HepG2 (cell line): ENCODE measurements around the gene DUSP7. TPM values are rescaled to one million over a fixed set of nuclear protein-coding genes. Genes with fewer than 3 reads are reported as not detected.
A peak's percentile ranks its signal among the peaks of the same experiment; 100 is the strongest.

Source experiments
- CBX5 ChIP-seq: sonication (generic); formaldehyde crosslinking; IDR thresholded peaks from 2 replicates; pipeline ENCODE4 v1.4.0; 2020; ENCODE audit warnings: missing genetic modification reagents, borderline replicate concordance
- EED ChIP-seq: sonication (generic); formaldehyde crosslinking; IDR thresholded peaks from 2 replicates; pipeline ENCODE4 v1.5.0; 2020; ENCODE audit warnings: mild to moderate bottlenecking, missing genetic modification reagents
- ELK4 ChIP-seq: sonication (generic); formaldehyde crosslinking; IDR thresholded peaks from 2 replicates; pipeline ENCODE4 v1.9.0; 2021; ENCODE audit warnings: missing genetic modification reagents, borderline replicate concordance
- HIVEP1 ChIP-seq: sonication (generic); formaldehyde crosslinking; IDR thresholded peaks from 2 replicates; pipeline ENCODE4 v1.4.0; 2020; ENCODE audit warnings: mild to moderate bottlenecking, missing genetic modification reagents
- HNRNPK ChIP-seq: fragments of 200-400 bp; formaldehyde crosslinking; IDR thresholded peaks from 2 replicates; pipeline ENCODE4 v1.6.1; 2018; ENCODE audit warnings: low read length, low read depth, moderate library complexity, mild to moderate bottlenecking; ENCODE audit not compliant: poor library complexity, severe bottlenecking
- KDM3A ChIP-seq: IDR thresholded peaks from 2 replicates; pipeline ENCODE4 v1.6.1; 2018; ENCODE audit warnings: low read depth, missing compliant biosample characterization
- MEIS2 ChIP-seq: sonication (generic); formaldehyde crosslinking; IDR thresholded peaks from 2 replicates; pipeline ENCODE4 v1.9.0; 2021; ENCODE audit warnings: mild to moderate bottlenecking, missing genetic modification reagents
- NAIF1 ChIP-seq: sonication (generic); formaldehyde crosslinking; IDR thresholded peaks from 2 replicates; pipeline ENCODE4 v1.5.0; 2020; ENCODE audit warnings: mild to moderate bottlenecking, missing genetic modification reagents, borderline replicate concordance
- NFYC ChIP-seq: IDR thresholded peaks from 2 replicates; pipeline ENCODE4 v1.6.1; 2016; ENCODE audit warnings: missing genetic modification reagents, missing compliant biosample characterization
- RELA ChIP-seq: sonication (generic); formaldehyde crosslinking; IDR thresholded peaks from 2 replicates; pipeline ENCODE4 v1.4.0; 2020; ENCODE audit warnings: missing genetic modification reagents
- SALL2 ChIP-seq: sonication (generic); formaldehyde crosslinking; IDR thresholded peaks from 2 replicates; pipeline ENCODE4 v1.8.1; 2023; ENCODE audit warnings: mild to moderate bottlenecking, missing genetic modification reagents, inconsistent platforms
- SMAD1 ChIP-seq: sonication (generic); formaldehyde crosslinking; IDR thresholded peaks from 2 replicates; pipeline ENCODE4 v1.4.0; 2020; ENCODE audit warnings: missing genetic modification reagents, low read depth, mild to moderate bottlenecking, borderline replicate concordance
- SOX6 ChIP-seq, 2 experiments: fragments of 450-650 bp in 1 of 2; sonication (generic) in 1 of 2; formaldehyde crosslinking in 1 of 2; IDR thresholded peaks; 2 replicates each; pipeline versions ENCODE4 v1.4.0 to v1.6.1; 2017 to 2020; ENCODE audit warnings: antibody characterized with exemption in 1 of 2, mild to moderate bottlenecking in 1 of 2, missing genetic modification reagents in 1 of 2
- ZFX ChIP-seq: sonication (generic); formaldehyde crosslinking; IDR thresholded peaks from 2 replicates; pipeline ENCODE4 v1.4.0; 2020; ENCODE audit warnings: mild to moderate bottlenecking, low read depth, missing genetic modification reagents, moderate library complexity
- ZNF17 ChIP-seq: sonication (generic); formaldehyde crosslinking; IDR thresholded peaks from 2 replicates; pipeline ENCODE4 v1.5.0; 2020; ENCODE audit warnings: mild to moderate bottlenecking, missing genetic modification reagents
- ZNF451 ChIP-seq: sonication (generic); formaldehyde crosslinking; IDR thresholded peaks from 2 replicates; pipeline ENCODE4 v1.5.0; 2020; ENCODE audit warnings: mild to moderate bottlenecking, missing genetic modification reagents
- ZNF639 ChIP-seq: conservative IDR thresholded peaks from 2 replicates; pipeline ENCODE4 v1.6.1; 2018; ENCODE audit warnings: missing genetic modification reagents
- polyA plus RNA-seq, 8 experiments: library from polyadenylated mRNA; depleted of rRNA in 3 of 8; stranded (reverse) in 7 of 8; unstranded in 1 of 8; fragments of >200 nt; fragmentation: Illumina TruSeq in 4 of 8; extraction: Trizol in 4 of 8; gene quantifications; 2 replicates each; pipeline versions ENCODE4 v1.2.1 to v1.2.3, GENCODE V29; 2011 to 2016; ENCODE audit warnings: low read depth in 4 of 8, missing spikeins in 1 of 8, mixed read lengths in 1 of 8; ENCODE audit not compliant: insufficient read depth in 1 of 8
- total RNA-seq, 5 experiments: library from RNA; depleted of rRNA; stranded (reverse); fragments of >200 nt; fragmentation: Illumina TruSeq; extraction: Trizol; gene quantifications; 2 replicates each; pipeline ENCODE4 v1.2.3, GENCODE V29; 2016; ENCODE audit warnings: low read depth in 1 of 5
- TF ChIP-seq, protein P1 (sequence below): sonication (generic); formaldehyde crosslinking; IDR thresholded peaks from 2 replicates; pipeline ENCODE4 v1.4.0; 2020; ENCODE audit warnings: missing genetic modification reagents
- TF ChIP-seq, protein P2 (sequence below): sonication (generic); formaldehyde crosslinking; IDR thresholded peaks from 2 replicates; pipeline ENCODE4 v1.4.0; 2020; ENCODE audit warnings: mild to moderate bottlenecking, missing genetic modification reagents
- TF ChIP-seq, protein P3 (sequence below): sonication (generic); formaldehyde crosslinking; IDR thresholded peaks from 2 replicates; pipeline ENCODE4 v1.5.0; 2020; ENCODE audit warnings: mild to moderate bottlenecking, missing genetic modification reagents, borderline replicate concordance
- TF ChIP-seq, protein P4 (sequence below): sonication (generic); formaldehyde crosslinking; IDR thresholded peaks from 2 replicates; pipeline ENCODE4 v1.4.0; 2020; ENCODE audit warnings: mild to moderate bottlenecking, low read depth, missing genetic modification reagents

DUSP7 gene
- total and polyA plus RNA-seq, 2 of the 13 experiments (the other 11 are each of a cell fraction or from before 2014, with no cell fraction given) = 6.6 to 8.8 TPM

DNA sequence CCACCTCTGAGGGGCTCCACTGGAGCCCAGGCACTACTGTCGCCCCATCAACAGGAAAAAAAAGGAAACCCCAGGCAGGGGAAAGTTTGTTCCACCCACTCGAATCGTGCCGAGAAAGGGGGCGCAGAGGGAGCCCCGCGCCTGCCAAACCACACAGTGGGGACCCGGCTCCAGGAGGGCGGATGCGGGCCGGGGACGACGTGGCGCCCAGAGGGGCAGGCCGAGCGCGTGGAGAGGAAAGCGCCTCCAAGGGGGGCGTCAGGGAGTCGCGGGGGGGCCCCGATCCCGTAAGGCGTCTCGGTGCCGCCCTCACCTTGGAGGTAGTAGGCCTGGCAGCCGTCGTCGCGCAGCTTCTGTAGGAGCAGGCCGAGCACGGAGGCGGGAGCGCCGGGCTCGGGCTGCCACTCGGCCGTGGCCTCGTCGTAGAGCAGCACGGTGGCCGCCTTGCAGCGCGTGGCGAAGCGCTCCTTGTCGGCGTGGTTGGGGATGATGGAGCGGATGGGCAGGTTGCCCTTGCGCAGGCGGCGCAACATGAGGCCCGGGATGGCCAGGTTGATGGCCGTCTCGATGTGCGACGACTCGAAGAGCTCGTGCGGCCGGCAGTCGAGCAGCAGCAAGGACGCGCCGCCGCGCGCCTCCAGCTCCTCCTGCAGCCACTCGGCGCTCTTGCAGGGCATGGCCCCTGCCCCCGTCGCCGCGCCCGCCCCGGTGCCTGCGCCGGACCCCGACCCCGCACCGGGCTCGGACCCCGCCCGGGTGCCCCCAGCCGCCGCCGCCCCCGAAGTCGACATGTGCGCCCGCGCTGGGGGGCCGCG, 627 bp downstream of the DUSP7 start (continued):
- 0 out of 2 replicates have a peak, but pooled peaks have one; percentile 43 for TF ChIP-seq NAIF1
- TF ChIP-seq ELK4 = peak; percentile 49; the same call in 1 of the 2 replicates
- TF ChIP-seq, protein P1, sequence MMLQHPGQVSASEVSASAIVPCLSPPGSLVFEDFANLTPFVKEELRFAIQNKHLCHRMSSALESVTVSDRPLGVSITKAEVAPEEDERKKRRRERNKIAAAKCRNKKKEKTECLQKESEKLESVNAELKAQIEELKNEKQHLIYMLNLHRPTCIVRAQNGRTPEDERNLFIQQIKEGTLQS (CRISPR knock-in tag) = peak; percentile 41; the same call in 1 of the 2 replicates
- 0 out of 2 replicates have a peak, but pooled peaks have one; percentile 3 for TF ChIP-seq KDM3A (CRISPR knock-in tag)
- TF ChIP-seq RELA (CRISPR knock-in tag) = no peak
- no peak for TF ChIP-seq SOX6 (IDR thresholded peaks at IDR 0.05)
- no peak for TF ChIP-seq SOX6 (CRISPR knock-in tag; IDR thresholded peaks at IDR 0.05)
- no peak for TF ChIP-seq EED (CRISPR knock-in tag)
- TF ChIP-seq NFYC (CRISPR knock-in tag) = peak; percentile 15
- peak; percentile 74 for TF ChIP-seq ZFX
- peak; percentile 82 for TF ChIP-seq MEIS2 (CRISPR knock-in tag)
- TF ChIP-seq ZNF451 (CRISPR knock-in tag) = peak; percentile 92
- TF ChIP-seq, protein P2, sequence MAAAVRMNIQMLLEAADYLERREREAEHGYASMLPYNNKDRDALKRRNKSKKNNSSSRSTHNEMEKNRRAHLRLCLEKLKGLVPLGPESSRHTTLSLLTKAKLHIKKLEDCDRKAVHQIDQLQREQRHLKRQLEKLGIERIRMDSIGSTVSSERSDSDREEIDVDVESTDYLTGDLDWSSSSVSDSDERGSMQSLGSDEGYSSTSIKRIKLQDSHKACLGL (CRISPR knock-in tag) = peak; percentile 91
- no peak for TF ChIP-seq SMAD1 (CRISPR knock-in tag)
- peak; percentile 69; the same call in 1 of the 2 replicates for TF ChIP-seq SALL2 (CRISPR knock-in tag)
- no peak for TF ChIP-seq HNRNPK
- TF ChIP-seq, protein P3, sequence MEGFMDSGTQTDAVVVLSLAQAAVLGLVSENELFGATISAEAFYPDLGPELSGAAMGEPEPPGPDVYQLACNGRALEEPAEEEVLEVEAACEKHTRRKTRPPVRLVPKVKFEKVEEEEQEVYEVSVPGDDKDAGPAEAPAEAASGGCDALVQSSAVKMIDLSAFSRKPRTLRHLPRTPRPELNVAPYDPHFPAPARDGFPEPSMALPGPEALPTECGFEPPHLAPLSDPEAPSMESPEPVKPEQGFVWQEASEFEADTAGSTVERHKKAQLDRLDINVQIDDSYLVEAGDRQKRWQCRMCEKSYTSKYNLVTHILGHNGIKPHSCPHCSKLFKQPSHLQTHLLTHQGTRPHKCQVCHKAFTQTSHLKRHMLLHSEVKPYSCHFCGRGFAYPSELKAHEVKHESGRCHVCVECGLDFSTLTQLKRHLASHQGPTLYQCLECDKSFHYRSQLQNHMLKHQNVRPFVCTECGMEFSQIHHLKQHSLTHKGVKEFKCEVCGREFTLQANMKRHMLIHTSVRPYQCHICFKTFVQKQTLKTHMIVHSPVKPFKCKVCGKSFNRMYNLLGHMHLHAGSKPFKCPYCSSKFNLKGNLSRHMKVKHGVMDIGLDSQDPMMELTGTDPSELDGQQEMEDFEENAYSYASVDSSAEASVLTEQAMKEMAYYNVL = no peak
- no peak for TF ChIP-seq ZNF639 (CRISPR knock-in tag)
- TF ChIP-seq CBX5 (CRISPR knock-in tag) = peak; percentile 38; the same call in 1 of the 2 replicates
- peak; percentile 76; the same call in 1 of the 2 replicates for TF ChIP-seq HIVEP1 (CRISPR knock-in tag)
- TF ChIP-seq, protein P4, sequence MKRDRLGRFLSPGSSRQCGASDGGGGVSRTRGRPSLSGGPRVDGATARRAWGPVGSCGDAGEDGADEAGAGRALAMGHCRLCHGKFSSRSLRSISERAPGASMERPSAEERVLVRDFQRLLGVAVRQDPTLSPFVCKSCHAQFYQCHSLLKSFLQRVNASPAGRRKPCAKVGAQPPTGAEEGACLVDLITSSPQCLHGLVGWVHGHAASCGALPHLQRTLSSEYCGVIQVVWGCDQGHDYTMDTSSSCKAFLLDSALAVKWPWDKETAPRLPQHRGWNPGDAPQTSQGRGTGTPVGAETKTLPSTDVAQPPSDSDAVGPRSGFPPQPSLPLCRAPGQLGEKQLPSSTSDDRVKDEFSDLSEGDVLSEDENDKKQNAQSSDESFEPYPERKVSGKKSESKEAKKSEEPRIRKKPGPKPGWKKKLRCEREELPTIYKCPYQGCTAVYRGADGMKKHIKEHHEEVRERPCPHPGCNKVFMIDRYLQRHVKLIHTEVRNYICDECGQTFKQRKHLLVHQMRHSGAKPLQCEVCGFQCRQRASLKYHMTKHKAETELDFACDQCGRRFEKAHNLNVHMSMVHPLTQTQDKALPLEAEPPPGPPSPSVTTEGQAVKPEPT (CRISPR knock-in tag) = no peak
- no peak for TF ChIP-seq ZNF17 (CRISPR knock-in tag)
